Suppressor macrophage (primary cell): ENCODE data around the gene MICU1.
"Not testable (repeated sequence)": the region's sequence is repeated elsewhere in the genome, so short reads cannot be mapped to it uniquely, and the experiment has no call there.

Source experiments
- DNase-seq, 4 experiments: peaks; one replicate each; pipeline ENCODE4 v3.0.0-alpha.2; 2020 to 2022

The MICU1 gene

GRCh38 chr10:72442969-72443368 lies 182.9 kb downstream of the MICU1 start:
- DNase-seq, result not testable (repeated sequence)

GRCh38 chr10:72435570-72435969 lies 190.3 kb downstream of the MICU1 start:
- no peak for DNase-seq

- DNase-seq, result not testable (repeated sequence)
Observed at GRCh38 chr10:72430936-72431335, 194.9 kb downstream of the MICU1 start.

- no peak for DNase-seq
Observed at GRCh38 chr10:72429931-72430330, 195.9 kb downstream of the MICU1 start.

GRCh38 chr10:72426986-72427385 lies 198.9 kb downstream of the MICU1 start:
- DNase-seq, result no peak

- DNase-seq, result no peak
Observed at GRCh38 chr10:72425133-72425532, 200.7 kb downstream of the MICU1 start.

GRCh38 chr10:72424561-72424960 lies 201.3 kb downstream of the MICU1 start:
- no peak for DNase-seq

- DNase-seq, result no peak
Observed at GRCh38 chr10:72423426-72423825, 202.5 kb downstream of the MICU1 start.

- DNase-seq, result no peak
Observed at GRCh38 chr10:72421885-72422540, 203.9 kb downstream of the MICU1 start.

- no peak for DNase-seq
Observed at GRCh38 chr10:72419241-72419640, 206.6 kb downstream of the MICU1 start.

GRCh38 chr10:72418679-72419078 lies 207.2 kb downstream of the MICU1 start:
- DNase-seq, result no peak

GRCh38 chr10:72417971-72418370 lies 207.9 kb downstream of the MICU1 start:
- DNase-seq, result peak in 3 of 4 experiments; percentile 4 to 15 (median 7)

- no peak for DNase-seq
Observed at GRCh38 chr10:72416661-72417060, 209.2 kb downstream of the MICU1 start.

- DNase-seq, result no peak
Observed at GRCh38 chr10:72414642-72415041, 211.2 kb downstream of the MICU1 start.

- DNase-seq, result no peak
Observed at GRCh38 chr10:72409167-72409566, 216.7 kb downstream of the MICU1 start.

GRCh38 chr10:72407927-72408600 lies 217.8 kb downstream of the MICU1 start:
- DNase-seq, result no peak

- no peak for DNase-seq
Observed at GRCh38 chr10:72407471-72407870, 218.4 kb downstream of the MICU1 start.

- not testable (repeated sequence) for DNase-seq
Observed at GRCh38 chr10:72395581-72395980, 230.3 kb downstream of the MICU1 start.

- DNase-seq, result peak in 2 of 4 experiments; percentile 28 to 40
Observed at GRCh38 chr10:72392571-72392970, 233.3 kb downstream of the MICU1 start.

GRCh38 chr10:72390764-72391163 lies 235.1 kb downstream of the MICU1 start:
- no peak for DNase-seq

- no peak for DNase-seq
Observed at GRCh38 chr10:72389716-72390115, 236.2 kb downstream of the MICU1 start.

- peak in 3 of 4 experiments; percentile 17 to 53 (median 46) for DNase-seq
Observed at GRCh38 chr10:72389014-72389413, 236.9 kb downstream of the MICU1 start.

GRCh38 chr10:72388062-72388461 lies 237.8 kb downstream of the MICU1 start:
- no peak for DNase-seq

GRCh38 chr10:72386916-72387586 lies 238.8 kb downstream of the MICU1 start:
- peak in 2 of 4 experiments; percentile 14 to 21 for DNase-seq
